Stimulated activated CD8-positive, alpha-beta memory T cell treated with anti-CD3 and anti-CD28 coated beads, Interleukin-7, amount 100 ng/mL, for 24 hours (primary cell): ENCODE results near the gene IGSF11.
"Not testable (repeated sequence)": the region's sequence is repeated elsewhere in the genome, so short reads cannot be mapped to it uniquely, and the experiment has no call there.

Source experiments
- DNase-seq: peaks from one replicate; pipeline ENCODE4 v3.0.0-alpha.2; 2020; ENCODE audit warnings: low read depth

IGSF11 gene

GRCh38 chr3:118988198-118989130, 46.2 kb downstream of the IGSF11 start:
- no peak for DNase-seq

- no peak for DNase-seq
Observed at GRCh38 chr3:118987477-118987876, 47.2 kb downstream of the IGSF11 start.

- no peak for DNase-seq
Observed at GRCh38 chr3:118986734-118987133, 47.9 kb downstream of the IGSF11 start.

GRCh38 chr3:118984699-118985098, 49.9 kb downstream of the IGSF11 start:
- DNase-seq: no peak

DNA sequence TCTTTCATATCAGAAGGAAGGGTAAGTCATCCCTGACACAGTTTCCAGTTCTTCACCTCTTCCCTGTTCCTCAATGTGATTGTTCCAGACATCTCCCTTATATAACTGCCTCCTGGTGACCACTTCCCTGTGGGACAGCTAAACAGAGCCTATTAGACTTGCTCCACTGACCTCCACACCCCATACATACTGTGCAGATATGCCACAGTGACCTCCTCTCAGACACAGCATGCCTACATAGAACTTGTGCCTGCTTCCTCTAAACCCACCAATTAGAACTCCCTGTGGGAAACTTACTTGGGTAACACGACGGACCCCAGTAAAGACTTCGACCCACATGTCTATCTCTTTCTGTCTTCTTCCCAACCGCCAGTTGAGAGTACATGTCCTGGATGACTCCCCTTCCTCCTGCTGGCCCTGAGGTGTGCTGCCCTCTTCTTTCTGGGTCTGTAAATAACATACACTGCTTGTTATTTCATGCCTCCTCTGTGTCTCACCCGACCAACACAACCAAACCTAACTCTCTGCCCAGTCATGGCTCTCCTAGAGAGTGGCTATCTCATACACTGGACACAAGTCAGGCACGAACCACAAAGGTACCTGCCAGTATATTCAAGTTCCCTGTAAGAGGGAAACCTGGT, 53.0 kb downstream of the IGSF11 start:
- no peak for DNase-seq

- DNase-seq: no peak
Observed at GRCh38 chr3:118980832-118981231, 53.8 kb downstream of the IGSF11 start.

GRCh38 chr3:118978393-118978758, 56.3 kb downstream of the IGSF11 start:
- no peak for DNase-seq

- DNase-seq: no peak
Observed at GRCh38 chr3:118977671-118978392, 56.8 kb downstream of the IGSF11 start.

DNA sequence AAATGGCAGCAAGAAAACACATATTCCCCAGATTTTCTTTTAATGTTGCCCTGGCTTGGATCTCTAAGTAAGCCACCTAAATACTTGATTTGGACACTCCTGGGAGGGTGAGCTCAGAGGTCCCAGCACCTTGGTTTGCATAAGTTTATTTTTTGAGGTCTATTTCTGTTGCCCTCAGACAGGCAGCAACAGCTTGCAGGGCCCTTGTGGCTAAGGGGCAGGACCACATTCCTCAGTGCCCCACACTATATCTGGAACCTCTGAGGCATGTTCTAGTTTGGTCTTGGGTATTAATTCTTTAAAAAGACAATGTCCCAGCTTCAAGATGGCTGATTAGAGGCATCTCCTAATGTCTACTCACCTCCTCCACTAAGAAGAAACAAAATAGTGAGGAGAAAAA, 57.5 kb downstream of the IGSF11 start:
- DNase-seq: no peak

DNA sequence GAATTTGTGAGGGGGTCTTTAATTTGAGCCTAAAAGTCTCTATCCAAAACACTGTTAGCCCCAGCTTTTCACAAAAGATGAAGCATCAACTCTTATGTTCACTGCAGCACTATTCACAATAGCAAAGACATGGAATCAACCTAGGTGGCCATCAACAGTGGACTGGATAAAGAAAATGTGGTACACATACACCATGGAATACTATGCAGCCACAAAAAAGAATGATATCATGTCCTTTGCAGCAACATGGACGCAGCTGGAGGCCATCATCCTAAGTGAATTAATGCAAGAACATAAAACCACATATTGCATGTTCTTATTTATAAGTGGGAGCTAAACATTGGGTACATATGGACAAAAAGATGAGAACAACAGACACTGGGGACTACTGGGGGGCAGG, 59.2 kb downstream of the IGSF11 start:
- DNase-seq: not testable (repeated sequence)

DNA sequence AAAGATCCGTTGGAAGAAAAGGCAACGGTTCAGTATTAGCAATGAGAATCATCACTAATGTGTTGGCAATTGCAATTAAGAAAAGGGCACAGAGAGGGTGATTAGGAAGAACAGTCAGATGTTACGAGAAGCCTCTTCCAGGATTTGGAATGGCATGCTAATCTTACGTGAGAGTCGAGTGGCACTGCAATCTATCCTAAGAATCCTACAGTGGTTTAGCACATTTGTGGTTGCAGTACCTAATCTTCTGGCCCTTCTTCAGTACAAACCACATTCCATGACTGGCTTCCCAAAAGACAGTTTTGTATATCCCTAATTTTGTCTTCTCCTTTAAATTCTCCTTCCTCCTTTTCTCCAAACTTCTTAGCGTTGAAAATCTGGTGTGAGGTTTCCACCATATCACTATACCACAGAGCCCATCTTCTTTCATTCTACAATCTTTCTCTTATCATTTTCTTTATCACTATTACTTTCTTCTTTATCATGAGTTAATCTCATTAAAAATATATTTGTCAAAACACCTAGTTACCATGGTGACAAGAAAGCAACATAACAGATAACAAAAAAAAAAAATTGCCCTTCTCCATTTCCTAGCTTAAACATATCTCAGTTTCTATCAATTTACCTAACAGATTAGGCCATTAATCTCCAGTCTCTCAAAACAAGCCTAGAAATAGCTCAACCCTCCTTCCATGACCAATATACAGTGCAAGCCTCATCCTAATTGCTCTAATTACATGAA, 60.1 kb downstream of the IGSF11 start:
- no peak for DNase-seq

DNA sequence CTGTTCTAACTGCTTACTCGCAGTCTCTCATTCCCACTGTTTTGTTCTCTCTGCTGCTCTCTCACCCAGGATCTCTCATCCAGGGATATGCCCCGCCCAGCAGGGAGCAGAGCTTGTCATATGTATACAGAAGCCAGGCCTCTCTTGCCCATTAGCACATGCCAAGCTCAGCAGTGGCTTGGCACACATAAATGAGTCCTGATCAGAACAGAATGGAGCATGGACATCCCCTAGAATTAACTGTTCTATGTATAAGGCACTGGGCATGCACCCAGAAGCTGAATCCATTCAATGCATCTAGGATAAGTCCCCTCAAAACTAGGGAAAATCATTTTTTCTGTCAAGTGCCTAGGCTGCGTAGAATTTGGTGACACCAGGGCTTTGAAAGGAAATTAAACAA, 61.6 kb downstream of the IGSF11 start:
- DNase-seq: no peak

DNA sequence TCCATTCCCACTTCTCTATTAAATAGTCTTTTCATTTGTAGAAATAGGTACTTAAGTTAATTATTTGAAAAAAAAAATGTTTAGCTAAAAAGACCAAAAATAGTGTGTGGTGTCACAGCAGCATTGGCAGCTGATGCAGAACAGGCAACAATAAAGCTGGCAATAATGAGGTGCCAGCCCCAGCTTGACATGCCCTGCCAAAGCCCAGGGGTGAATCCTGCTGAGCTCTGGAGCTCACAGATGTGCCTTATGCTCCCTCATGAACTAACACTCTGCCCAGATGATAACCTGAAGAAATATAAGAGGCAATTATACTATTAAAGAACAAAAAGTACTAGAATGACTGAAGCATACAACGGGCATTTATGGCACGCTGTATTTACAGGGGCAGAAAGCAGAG, 63.8 kb downstream of the IGSF11 start:
- DNase-seq: no peak

- DNase-seq: no peak
Observed at GRCh38 chr3:118968640-118969039, 66.0 kb downstream of the IGSF11 start.

DNA sequence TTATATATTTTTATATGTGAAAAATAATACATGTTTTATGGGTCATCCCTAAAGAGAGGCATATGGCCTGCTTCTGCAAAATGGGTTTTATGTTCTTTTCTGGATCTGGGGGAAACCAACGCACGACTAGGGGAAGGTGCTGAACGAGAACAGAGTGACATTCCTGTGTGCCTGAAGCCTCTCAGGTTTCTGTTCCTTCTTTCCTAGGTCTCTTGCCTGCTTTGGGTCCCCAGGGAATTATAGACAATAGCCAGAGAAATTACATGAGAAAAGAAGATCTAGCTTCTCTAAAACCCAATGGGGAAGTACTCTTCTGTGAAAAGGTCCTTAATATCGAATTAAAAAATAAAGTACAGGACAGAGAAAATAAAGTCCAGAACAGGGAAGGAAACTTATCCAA, 66.5 kb downstream of the IGSF11 start:
- no peak for DNase-seq

- DNase-seq: no peak
Observed at GRCh38 chr3:118966700-118967099, 67.9 kb downstream of the IGSF11 start.

- DNase-seq: no peak
Observed at GRCh38 chr3:118963711-118964110, 70.9 kb downstream of the IGSF11 start.

GRCh38 chr3:118960876-118961450, 73.7 kb downstream of the IGSF11 start:
- DNase-seq: no peak

GRCh38 chr3:118955914-118956556, 78.6 kb downstream of the IGSF11 start:
- DNase-seq: no peak

- DNase-seq: no peak
Observed at GRCh38 chr3:118951089-118951488, 83.6 kb downstream of the IGSF11 start.

- DNase-seq: no peak
Observed at GRCh38 chr3:118949113-118949760, 85.4 kb downstream of the IGSF11 start.
